OCI-LY1 (cell line): ENCODE results near the gene ZNF521.

Source experiments
- H2AFZ ChIP-seq: fragments of 200-600 bp; sonication (generic), shearing (Covaris generic); 2 replicates; pipeline ENCODE4 v1.6.0; 2014; ENCODE audit warnings: antibody characterized with exemption, mild to moderate bottlenecking, low read length
- H3F3A ChIP-seq: fragments of 200-600 bp; sonication (generic), shearing (Covaris generic); 2 replicates; pipeline ENCODE4 v1.6.0; 2014; ENCODE audit warnings: mild to moderate bottlenecking, antibody characterized with exemption, low read length, moderate library complexity; ENCODE audit not compliant: insufficient read depth
- H3K27ac ChIP-seq: fragments of 200-600 bp; sonication (generic); 2 replicates; pipeline ENCODE4 v1.5.1; 2014; ENCODE audit warnings: low read length, mixed run types, mild to moderate bottlenecking, low read depth; ENCODE audit not compliant: poor library complexity, severe bottlenecking
- H3K27me3 ChIP-seq: fragments of 200-600 bp; sonication (generic); 2 replicates; pipeline ENCODE4 v1.6.0; 2014; ENCODE audit warnings: antibody characterized with exemption, mild to moderate bottlenecking, low read length, moderate library complexity; ENCODE audit not compliant: insufficient read depth
- H3K36me3 ChIP-seq: fragments of 200-600 bp; sonication (generic); 2 replicates; pipeline ENCODE4 v1.6.1; 2014; ENCODE audit warnings: mild to moderate bottlenecking, antibody characterized with exemption, low read length, moderate library complexity, mixed read lengths; ENCODE audit not compliant: insufficient read depth
- H3K4me1 ChIP-seq: fragments of 200-600 bp; sonication (generic); 2 replicates; pipeline ENCODE4 v1.5.1; 2014; ENCODE audit warnings: mild to moderate bottlenecking, low read length, moderate library complexity; ENCODE audit not compliant: insufficient read depth, severe bottlenecking
- H3K4me2 ChIP-seq: fragments of 200-600 bp; sonication (generic), shearing (Covaris generic); 2 replicates; pipeline ENCODE4 v1.6.1; 2014; ENCODE audit warnings: low read length
- H3K4me3 ChIP-seq: fragments of 200-600 bp; sonication (generic); 2 replicates; pipeline ENCODE4 v1.5.1; 2014; ENCODE audit warnings: low read length, low read depth, mild to moderate bottlenecking, mixed read lengths; ENCODE audit not compliant: poor library complexity, severe bottlenecking
- H3K79me2 ChIP-seq: fragments of 200-600 bp; shearing (Covaris generic); 2 replicates; pipeline ENCODE4 v1.6.1; 2016; ENCODE audit warnings: mixed run types, low read length, mixed read lengths; ENCODE audit not compliant: insufficient read depth
- H3K9ac ChIP-seq: fragments of 200-600 bp; sonication (generic), shearing (Covaris generic); 2 replicates; pipeline ENCODE4 v1.6.1; 2014; ENCODE audit warnings: mild to moderate bottlenecking, low read length, mixed read lengths
- H3K9me2 ChIP-seq: fragments of 200-600 bp; sonication (generic), shearing (Covaris generic); 2 replicates; pipeline ENCODE4 v1.6.1; 2014; ENCODE audit warnings: low read depth, mild to moderate bottlenecking, low read length, mixed read lengths
- H3K9me3 ChIP-seq: fragments of 200-600 bp; shearing (Covaris generic); 2 replicates; pipeline ENCODE4 v1.6.1; 2014; ENCODE audit warnings: low read length, mixed read lengths
- H4K20me1 ChIP-seq: fragments of 200-600 bp; sonication (generic), shearing (Covaris generic); 2 replicates; pipeline ENCODE4 v1.6.0; 2016; ENCODE audit warnings: mild to moderate bottlenecking, low read length; ENCODE audit not compliant: insufficient read depth
- EZH2 ChIP-seq: fragments of 200-600 bp; sonication (generic), shearing (Covaris generic); IDR thresholded peaks from 2 replicates; pipeline ENCODE4 v1.8.0; 2017; ENCODE audit warnings: borderline replicate concordance, mixed run types, mild to moderate bottlenecking, antibody characterized with exemption, low read length, moderate library complexity, mixed read lengths
- TF ChIP-seq, protein P1 (sequence below): fragments of 200-600 bp; sonication (generic), shearing (Covaris generic); IDR thresholded peaks from 2 replicates; pipeline ENCODE4 v1.5.1; 2017; ENCODE audit warnings: mild to moderate bottlenecking, antibody characterized with exemption, low read length, moderate library complexity, mixed read lengths

Gene ZNF521

DNA sequence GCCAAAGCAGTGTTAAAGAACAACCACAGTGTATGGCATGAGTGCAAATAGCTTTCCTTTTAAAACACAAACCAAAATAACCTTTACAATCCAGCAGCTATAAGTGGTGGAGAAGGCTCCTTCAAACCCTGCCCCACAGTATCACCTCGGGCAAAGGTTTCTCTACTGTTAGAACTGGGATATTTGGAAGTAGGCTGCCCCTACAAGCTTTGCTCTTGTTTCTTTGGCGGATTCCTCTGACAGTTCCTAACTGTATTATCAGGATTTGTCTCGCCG lies 214.8 kb downstream of the ZNF521 start:
- H3K4me2 ChIP-seq: no peak overlapping the region
- no peak overlapping the region for H2AFZ ChIP-seq
- no peaks in the 10 kb centered on the region for H3K79me2 ChIP-seq
- no peaks in the 10 kb centered on the region for H3K9me2 ChIP-seq
- H3K27ac ChIP-seq: no peak overlapping the region
- no peaks in the 10 kb centered on the region for H3K36me3 ChIP-seq
- TF ChIP-seq, protein P1, sequence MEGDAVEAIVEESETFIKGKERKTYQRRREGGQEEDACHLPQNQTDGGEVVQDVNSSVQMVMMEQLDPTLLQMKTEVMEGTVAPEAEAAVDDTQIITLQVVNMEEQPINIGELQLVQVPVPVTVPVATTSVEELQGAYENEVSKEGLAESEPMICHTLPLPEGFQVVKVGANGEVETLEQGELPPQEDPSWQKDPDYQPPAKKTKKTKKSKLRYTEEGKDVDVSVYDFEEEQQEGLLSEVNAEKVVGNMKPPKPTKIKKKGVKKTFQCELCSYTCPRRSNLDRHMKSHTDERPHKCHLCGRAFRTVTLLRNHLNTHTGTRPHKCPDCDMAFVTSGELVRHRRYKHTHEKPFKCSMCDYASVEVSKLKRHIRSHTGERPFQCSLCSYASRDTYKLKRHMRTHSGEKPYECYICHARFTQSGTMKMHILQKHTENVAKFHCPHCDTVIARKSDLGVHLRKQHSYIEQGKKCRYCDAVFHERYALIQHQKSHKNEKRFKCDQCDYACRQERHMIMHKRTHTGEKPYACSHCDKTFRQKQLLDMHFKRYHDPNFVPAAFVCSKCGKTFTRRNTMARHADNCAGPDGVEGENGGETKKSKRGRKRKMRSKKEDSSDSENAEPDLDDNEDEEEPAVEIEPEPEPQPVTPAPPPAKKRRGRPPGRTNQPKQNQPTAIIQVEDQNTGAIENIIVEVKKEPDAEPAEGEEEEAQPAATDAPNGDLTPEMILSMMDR: no peak
- no peak for TF ChIP-seq EZH2
- no peak overlapping the region for H3K4me3 ChIP-seq
- H3K9me3 ChIP-seq: no peaks in the 10 kb centered on the region
- no peaks in the 10 kb centered on the region for H4K20me1 ChIP-seq
- no peaks in the 10 kb centered on the region for H3K27me3 ChIP-seq
- H3F3A ChIP-seq: no peaks in the 10 kb centered on the region
- H3K4me1 ChIP-seq: no peaks in the 10 kb centered on the region
- H3K9ac ChIP-seq: no peak overlapping the region

DNA sequence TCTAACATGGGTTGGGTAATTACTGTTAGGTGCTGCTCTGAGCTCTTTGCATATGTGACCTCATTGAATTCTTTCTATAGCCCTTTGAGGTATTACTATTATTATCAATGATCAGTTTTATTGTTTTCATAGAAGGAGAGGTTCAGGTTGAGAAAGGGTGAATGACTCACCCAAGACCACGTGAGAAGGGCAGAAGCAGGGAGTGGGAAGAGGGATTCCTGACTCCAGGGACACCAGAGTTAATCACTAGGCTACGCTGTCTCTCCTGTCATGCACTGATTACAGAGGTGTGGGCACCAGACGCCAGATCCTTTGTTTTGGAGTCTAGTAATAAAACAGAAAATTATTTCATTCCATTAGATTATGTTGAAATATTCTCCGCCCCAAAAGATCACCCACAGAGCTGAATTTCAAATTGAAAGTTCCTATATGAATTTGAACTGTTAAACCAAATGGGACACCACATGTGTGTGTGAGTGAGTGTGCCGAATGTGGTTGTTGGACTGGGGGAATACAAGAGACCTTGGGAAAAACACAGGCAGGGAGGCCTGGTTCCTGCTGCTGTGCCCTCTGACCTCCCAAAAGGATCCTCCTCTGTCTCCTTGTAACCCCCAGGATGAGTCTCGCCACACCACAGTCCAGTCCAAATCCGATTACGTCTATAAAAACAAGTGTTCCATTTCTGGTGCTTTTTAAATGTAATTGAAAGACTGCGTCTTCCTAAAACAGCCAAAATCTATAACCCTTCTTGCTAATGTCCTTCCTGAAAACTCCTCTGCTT lies 215.4 kb downstream of the ZNF521 start:
- Histone ChIP-seq H3K9me2 (no peaks in the 10 kb centered on the region), H3K36me3 (no peaks in the 10 kb centered on the region), H2AFZ (no peak overlapping the region), H3K27ac (no peak overlapping the region), H4K20me1 (no peaks in the 10 kb centered on the region), H3K9me3 (no peaks in the 10 kb centered on the region), H3F3A (no peaks in the 10 kb centered on the region), H3K27me3 (no peaks in the 10 kb centered on the region), H3K9ac (no peak overlapping the region), H3K4me1 (no peaks in the 10 kb centered on the region), H3K4me3 (no peak overlapping the region), H3K4me2 (no peak overlapping the region), H3K79me2 (no peaks in the 10 kb centered on the region)
- TF ChIP-seq, protein P1: no peak
- no peak for TF ChIP-seq EZH2

DNA sequence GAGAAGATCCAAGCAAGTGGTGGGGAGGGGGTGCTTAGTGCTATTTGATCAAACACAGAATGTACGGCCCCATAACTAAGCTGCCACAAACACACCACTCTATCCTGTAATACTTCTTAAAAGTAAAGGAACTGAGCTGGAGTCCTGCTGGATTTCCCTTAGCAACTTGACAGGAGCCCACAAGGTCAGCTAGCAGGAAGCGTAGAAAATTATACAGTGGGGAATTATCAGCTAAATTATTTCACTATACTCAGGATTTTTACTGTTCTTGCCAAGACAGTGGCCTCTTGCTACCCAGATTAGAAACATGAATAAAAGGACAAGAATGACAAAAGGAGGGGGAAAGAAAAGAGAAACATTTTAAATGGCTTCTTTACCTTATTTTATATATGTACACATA lies 217.1 kb downstream of the ZNF521 start:
- Histone ChIP-seq H3K4me3 (no peak overlapping the region), H3K4me2 (no peak overlapping the region), H3F3A (no peaks in the 10 kb centered on the region), H4K20me1 (no peaks in the 10 kb centered on the region), H3K79me2 (no peaks in the 10 kb centered on the region), H2AFZ (no peak overlapping the region), H3K27me3 (no peaks in the 10 kb centered on the region), H3K9me3 (no peaks in the 10 kb centered on the region), H3K27ac (no peak overlapping the region), H3K9ac (no peak overlapping the region), H3K36me3 (no peaks in the 10 kb centered on the region), H3K4me1 (no peaks in the 10 kb centered on the region), H3K9me2 (no peaks in the 10 kb centered on the region)
- no peak for TF ChIP-seq EZH2
- TF ChIP-seq, protein P1: no peak
